Neural crest cell (in vitro differentiated cells): ENCODE results near the gene PCGF3. TPM values are rescaled to one million over a fixed set of nuclear protein-coding genes. Genes with fewer than 3 reads are reported as not detected.

Experiments
- DNase-seq: peaks from one replicate; pipeline ENCODE4 v3.0.0; 2021; ENCODE audit warnings: low read depth, mixed read lengths, low spot score
- H3K27ac Mint-ChIP-seq: one replicate; pipeline ENCODE4 v1.8.0; 2021; ENCODE audit warnings: mild to moderate bottlenecking, mixed read lengths; ENCODE audit not compliant: unreplicated experiment
- H3K27me3 Mint-ChIP-seq: 2 replicates; pipeline ENCODE4 v1.8.0; 2021; ENCODE audit warnings: low read depth, mild to moderate bottlenecking, mixed read lengths
- H3K36me3 Mint-ChIP-seq: 2 replicates; pipeline ENCODE4 v1.8.0; 2021; ENCODE audit warnings: low read depth, mild to moderate bottlenecking, mixed read lengths
- H3K4me1 Mint-ChIP-seq: 2 replicates; pipeline ENCODE4 v1.8.0; 2021; ENCODE audit warnings: mixed read lengths
- H3K4me3 Mint-ChIP-seq: one replicate; pipeline ENCODE4 v1.8.0; 2021; ENCODE audit warnings: mild to moderate bottlenecking, mixed read lengths
- H3K9me3 Mint-ChIP-seq: 2 replicates; pipeline ENCODE4 v1.8.0; 2021; ENCODE audit warnings: mixed read lengths
- CTCF ChIP-seq: fragments of 200-600 bp; sonication (generic); conservative IDR thresholded peaks from 2 replicates; pipeline ENCODE4 v1.5.0; 2021; ENCODE audit warnings: antibody characterized with exemption, mild to moderate bottlenecking
- total RNA-seq: library from RNA; stranded (reverse); gene quantifications from 2 replicates; pipeline ENCODE4 v1.2.1, GENCODE V29; 2021

PCGF3 gene
- total RNA-seq, 1 donor from 2014 or later, result 58.5 TPM

- Mint-ChIP-seq H3K4me3 (no peak overlapping the region), H3K27ac (no peak overlapping the region), H3K9me3 (no peaks in the 10 kb centered on the region), H3K4me1 (peaks cover 22% of the 10 kb centered on the region), H3K36me3 (no peaks in the 10 kb centered on the region), H3K27me3 (peaks cover 24% of the 10 kb centered on the region)
- TF ChIP-seq CTCF, result no peak
- no peak for DNase-seq
Measured at GRCh38 chr4:786074-786741, 80.6 kb downstream of the PCGF3 start.

GRCh38 chr4:786861-787300, 81.2 kb downstream of the PCGF3 start:
- Mint-ChIP-seq H3K9me3 (no peaks in the 10 kb centered on the region), H3K27me3 (peaks cover 24% of the 10 kb centered on the region), H3K4me3 (no peak overlapping the region), H3K27ac (no peak overlapping the region), H3K4me1 (peaks cover 21% of the 10 kb centered on the region), H3K36me3 (no peaks in the 10 kb centered on the region)
- DNase-seq, result no peak
- no peak for TF ChIP-seq CTCF

GRCh38 chr4:787561-787981, 81.9 kb downstream of the PCGF3 start:
- H3K27me3 Mint-ChIP-seq, result peaks cover 18% of the 10 kb centered on the region
- DNase-seq, result no peak
- no peak overlapping the region for H3K27ac Mint-ChIP-seq
- no peaks in the 10 kb centered on the region for H3K36me3 Mint-ChIP-seq
- H3K4me1 Mint-ChIP-seq, result peaks cover 15% of the 10 kb centered on the region
- no peaks in the 10 kb centered on the region for H3K9me3 Mint-ChIP-seq
- H3K4me3 Mint-ChIP-seq, result peak overlapping the region; percentile 71
- TF ChIP-seq CTCF, result no peak

- TF ChIP-seq CTCF, result no peak
- Mint-ChIP-seq H3K36me3 (no peaks in the 10 kb centered on the region), H3K4me3 (no peak overlapping the region), H3K9me3 (no peaks in the 10 kb centered on the region), H3K27me3 (peaks cover 20% of the 10 kb centered on the region), H3K27ac (no peak overlapping the region), H3K4me1 (peaks cover 18% of the 10 kb centered on the region)
- no peak for DNase-seq
Measured at GRCh38 chr4:788006-788635, 82.5 kb downstream of the PCGF3 start.

- H3K36me3 Mint-ChIP-seq, result no peaks in the 10 kb centered on the region
- H3K27me3 Mint-ChIP-seq, result peaks cover 20% of the 10 kb centered on the region
- TF ChIP-seq CTCF, result no peak
- no peak overlapping the region for H3K4me3 Mint-ChIP-seq
- H3K9me3 Mint-ChIP-seq, result no peaks in the 10 kb centered on the region
- H3K27ac Mint-ChIP-seq, result no peak overlapping the region
- no peak for DNase-seq
- H3K4me1 Mint-ChIP-seq, result peaks cover 18% of the 10 kb centered on the region
Measured at GRCh38 chr4:788636-789297, 83.1 kb downstream of the PCGF3 start.
